Ammon's horn (tissue), 1 donor: ENCODE data around the gene FRS3.
A peak's percentile ranks its signal among the peaks of the same experiment; 100 is the strongest.
"Not testable (repeated sequence)": the region's sequence is repeated elsewhere in the genome, so short reads cannot be mapped to it uniquely, and the experiment has no call there.

Source experiments
- DNase-seq: peaks from one replicate; pipeline ENCODE4 v3.0.0-alpha.2; 2016; ENCODE audit warnings: low spot score

Gene FRS3, protein sequence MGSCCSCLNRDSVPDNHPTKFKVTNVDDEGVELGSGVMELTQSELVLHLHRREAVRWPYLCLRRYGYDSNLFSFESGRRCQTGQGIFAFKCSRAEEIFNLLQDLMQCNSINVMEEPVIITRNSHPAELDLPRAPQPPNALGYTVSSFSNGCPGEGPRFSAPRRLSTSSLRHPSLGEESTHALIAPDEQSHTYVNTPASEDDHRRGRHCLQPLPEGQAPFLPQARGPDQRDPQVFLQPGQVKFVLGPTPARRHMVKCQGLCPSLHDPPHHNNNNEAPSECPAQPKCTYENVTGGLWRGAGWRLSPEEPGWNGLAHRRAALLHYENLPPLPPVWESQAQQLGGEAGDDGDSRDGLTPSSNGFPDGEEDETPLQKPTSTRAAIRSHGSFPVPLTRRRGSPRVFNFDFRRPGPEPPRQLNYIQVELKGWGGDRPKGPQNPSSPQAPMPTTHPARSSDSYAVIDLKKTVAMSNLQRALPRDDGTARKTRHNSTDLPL

DNA sequence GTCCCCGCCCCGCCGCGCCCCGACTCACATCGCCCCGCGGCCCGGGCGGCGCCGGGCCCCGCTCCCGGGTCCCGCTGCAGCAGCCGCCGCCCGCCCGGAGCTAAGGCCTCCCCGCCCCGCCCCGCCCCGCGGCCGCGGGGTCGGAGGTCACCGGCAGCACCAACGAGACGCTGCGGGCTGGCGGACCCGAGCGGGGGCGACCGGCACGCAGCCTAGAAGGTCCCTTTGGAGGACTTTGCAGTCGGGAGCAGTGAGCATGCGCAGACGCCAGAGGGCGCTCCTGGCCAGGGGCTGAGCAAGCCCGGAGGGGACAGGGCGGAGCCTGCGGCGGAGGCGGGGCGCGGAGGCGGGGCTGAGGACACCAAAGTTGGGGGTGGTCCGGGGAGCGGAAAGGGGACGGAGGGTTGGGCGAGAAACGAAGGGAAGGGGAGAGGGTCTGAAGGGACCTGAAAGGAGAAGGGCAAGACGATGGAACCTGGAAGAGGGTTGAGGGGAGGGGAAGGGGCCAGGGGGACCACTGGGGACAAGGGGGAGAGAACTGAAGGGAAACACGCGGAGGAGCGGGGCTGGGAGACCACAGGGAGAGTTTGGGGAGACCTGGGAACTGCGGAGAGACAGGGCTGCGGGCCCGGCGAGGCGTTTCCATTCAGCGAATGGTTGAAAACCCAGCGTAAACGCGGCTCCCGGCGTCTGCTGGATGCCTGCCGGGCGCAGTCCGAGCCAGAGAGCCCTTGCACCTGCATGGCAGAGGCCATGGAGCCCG, at the start of gene FRS3:
Gene FRS3 (minus strand): TSS at position 113 of the 763 bp plus-strand sequence. CDS start 2,913 bp downstream, outside the sequence.
- DNase-seq = peak; percentile 99

GRCh38 chr6:41826343-41827022, 46.8 kb upstream of the FRS3 start:
- DNase-seq = no peak

DNA sequence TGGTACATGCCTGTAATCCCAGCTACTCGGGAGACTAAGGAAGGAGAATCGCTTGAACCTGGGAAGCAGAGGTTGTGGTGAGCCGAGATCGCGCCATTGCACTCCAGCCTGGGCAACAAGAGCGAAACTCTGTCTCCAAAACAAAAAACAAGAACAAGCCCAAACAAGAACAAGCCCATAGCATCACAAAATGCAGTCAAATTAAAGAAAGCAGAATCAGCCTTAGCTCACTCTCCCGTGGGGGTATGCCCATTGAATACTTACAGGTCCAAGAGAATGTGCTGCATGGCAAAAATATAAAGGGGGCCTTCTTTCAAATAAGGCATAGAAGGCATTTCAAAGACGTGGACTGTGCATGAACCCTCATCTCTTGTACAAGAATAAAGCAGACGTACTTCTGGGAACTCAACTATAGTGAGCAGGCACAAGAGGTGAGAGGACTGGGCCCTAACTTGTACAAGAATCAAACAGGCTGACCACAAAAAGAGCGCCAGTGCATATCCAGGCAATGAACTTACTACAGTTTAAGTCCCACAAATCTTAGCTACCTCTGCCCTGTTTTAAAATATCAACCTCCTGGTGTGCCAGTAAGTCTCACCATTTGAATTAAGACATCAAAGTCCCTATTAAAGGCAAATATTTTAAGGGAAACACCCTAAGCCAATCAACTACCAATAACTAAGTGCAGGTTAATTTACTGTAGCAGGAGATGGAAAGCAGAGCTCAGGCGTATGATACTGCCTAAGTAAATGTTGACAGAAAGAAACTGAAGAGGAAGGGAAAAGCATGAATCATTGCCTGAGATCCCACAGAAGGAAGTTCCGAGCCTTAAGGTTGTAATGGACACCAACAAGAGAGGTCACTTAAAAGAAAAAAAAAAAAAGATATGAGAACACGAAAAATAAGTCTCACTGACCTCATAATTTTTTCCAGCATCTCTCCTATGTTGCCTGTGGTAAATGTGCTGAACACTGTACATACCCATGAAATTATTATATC, 45.2 kb upstream of the FRS3 start:
- DNase-seq = no peak

GRCh38 chr6:41823178-41823577, 43.5 kb upstream of the FRS3 start:
- no peak for DNase-seq

GRCh38 chr6:41822021-41822420, 42.3 kb upstream of the FRS3 start:
- no peak for DNase-seq

DNA sequence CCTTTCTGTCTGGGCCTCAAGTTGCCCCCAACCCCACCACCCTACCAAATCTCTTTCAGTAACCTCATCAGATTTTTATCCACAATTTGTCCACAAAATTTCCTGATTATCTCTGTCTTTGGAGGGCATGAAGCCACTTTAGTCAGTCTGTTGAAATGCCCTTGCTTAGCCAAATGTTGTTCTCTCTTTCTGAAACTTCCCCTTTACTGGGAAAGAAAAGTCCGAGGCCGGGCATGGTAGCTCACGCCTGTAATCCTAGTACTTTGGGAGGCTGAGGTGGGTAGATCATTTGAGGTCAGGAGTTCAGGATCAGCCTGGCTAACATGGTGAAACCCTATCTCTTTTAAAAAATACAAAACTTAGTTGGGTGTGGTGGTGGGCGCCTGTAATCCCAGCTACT, 41.6 kb upstream of the FRS3 start:
- no peak for DNase-seq

GRCh38 chr6:41818271-41819054, 38.8 kb upstream of the FRS3 start:
- no peak for DNase-seq

DNA sequence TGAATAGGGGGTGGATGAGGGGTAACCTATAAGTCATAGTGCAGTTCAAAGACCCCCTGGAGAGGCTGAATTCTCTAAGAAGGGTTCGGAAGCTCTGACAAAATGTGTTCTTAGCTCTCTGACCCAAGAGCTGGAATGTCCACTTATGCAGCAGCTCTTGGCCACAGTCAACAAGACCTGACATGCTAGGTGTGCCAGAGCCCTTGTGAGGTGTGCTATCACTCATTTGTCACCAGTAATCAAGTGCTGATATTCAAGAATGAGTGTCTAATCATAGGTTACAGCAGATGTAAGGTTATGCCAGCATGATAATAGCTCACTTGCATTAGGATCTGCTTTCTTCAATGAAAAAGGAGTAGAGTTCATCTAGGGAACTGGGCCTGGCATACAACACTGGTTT, 35.9 kb upstream of the FRS3 start:
- DNase-seq = no peak

DNA sequence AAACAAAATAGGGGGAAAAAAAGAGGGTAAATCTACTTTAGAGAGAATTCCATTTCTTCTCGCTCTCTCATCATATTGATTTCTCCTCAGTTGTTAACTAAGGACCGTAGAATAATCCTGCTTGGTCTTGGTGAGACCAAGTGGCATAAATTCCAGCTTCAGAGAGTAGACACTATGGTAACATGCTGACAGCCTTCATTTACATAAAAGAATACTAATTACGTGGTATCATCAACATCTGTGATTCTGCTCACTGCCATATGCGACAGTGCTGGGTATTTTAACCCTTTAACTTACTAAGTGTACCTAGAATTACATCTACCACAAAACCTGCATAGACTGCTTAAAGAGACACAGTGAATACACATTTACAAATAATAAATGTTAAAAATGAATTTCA, 34.9 kb upstream of the FRS3 start:
- no peak for DNase-seq

- DNase-seq = no peak
Measured at GRCh38 chr6:41813956-41814355, 34.3 kb upstream of the FRS3 start.

DNA sequence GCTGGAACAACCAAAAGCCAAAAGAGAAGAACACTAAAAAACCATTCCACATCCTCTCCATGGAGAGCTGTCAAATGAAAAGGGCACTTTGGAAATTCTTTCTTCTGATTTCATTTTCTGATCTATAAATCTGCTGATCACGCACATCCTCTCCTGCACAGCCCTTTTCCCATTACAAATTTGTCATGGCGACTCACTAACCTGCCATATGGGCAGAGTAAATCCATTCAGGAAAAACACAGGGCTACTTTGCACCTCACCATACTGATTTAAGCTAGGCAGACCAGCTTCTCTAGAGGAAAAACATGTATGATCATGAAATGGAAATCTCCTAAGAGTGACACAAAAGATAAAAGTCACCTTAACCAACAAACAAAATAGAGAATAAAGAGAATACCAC, 33.8 kb upstream of the FRS3 start:
- DNase-seq = no peak

- not testable (repeated sequence) for DNase-seq
Measured at GRCh38 chr6:41811946-41812345, 32.2 kb upstream of the FRS3 start.

DNA sequence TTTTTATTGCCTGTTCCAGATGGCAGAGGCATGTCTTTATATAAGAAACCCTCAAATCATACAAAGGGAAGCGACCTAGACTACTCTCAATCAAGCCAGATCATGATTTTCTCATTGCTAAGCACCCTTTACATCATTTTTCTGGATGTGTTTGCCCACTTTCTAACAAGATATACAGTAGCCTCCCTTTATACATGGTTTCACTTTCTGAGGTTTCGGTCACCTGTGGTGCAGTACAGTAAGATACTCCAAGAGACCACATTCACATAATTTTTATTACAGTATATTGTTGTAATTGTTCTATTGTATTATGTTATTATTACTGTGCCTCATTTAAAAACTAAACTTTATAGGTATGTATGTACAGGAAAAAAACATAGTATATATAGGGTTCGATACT, 31.4 kb upstream of the FRS3 start:
- no peak for DNase-seq

DNA sequence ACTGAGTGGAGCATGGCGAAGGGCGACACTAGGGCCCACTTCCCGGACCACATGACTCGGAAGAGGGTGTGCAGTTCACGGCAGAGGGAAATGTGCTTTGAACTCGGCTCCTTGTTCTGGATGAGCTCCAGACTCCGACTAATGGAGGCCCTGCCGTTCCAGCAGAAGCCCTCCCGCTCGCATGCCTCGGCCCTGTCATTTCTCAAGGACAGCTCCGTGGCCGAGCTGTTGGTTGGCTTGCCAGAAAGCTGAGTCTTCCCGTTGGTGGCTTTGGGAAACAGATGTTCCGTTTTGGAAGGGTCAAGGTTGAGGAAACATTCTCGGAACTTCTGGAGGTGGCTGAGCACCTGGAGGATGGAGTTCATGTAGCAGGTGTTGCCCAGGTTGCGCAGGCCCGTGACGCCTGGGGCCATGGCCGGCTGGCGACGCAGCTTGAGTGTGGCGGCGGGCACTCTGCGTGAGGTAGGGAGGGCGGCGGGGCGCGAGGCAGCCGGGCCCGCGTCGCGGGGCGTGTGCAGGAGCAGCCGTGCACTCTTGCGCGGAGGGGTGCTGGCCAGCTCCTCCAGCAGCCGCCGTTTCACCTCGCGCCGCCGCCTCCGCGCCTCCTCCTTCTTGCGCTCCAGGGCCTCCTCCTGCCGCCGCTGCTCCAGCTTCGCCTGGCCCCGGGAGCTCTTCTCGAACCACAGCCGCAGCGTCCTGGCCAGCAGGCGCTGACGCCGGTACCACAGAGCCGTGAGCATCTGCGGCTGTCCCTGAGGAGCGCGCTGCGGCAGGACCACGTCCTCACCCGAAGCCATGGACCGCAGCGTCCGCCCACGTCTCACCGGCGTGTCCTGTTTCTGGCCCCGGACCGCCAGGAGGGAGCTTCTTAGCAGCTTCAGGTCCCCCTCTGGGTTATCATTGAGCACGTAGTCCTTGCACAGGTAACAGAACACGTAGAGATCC, 26.4 kb upstream of the FRS3 start:
- DNase-seq = no peak

DNA sequence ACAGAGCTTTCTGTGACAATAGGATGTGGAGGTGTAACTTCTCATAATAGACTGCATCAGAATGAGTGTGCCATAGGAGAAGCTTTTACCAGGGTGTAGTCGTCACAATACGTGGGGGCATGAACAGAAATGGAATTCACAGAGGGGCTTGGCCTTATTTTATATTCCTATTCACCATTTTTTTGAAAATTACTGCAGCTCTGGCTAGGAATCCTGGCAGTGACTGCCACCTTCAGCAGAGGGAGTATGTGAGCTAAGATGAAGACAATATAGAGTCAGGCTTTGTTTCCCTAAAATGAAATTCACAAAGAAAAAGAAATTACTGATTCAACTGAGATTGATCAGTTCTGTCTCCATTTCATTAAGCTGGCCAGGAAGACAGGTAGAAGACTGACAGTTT, 21.7 kb upstream of the FRS3 start:
- DNase-seq = no peak

GRCh38 chr6:41799559-41799911, 19.8 kb upstream of the FRS3 start:
- DNase-seq = no peak

- DNase-seq = no peak
Measured at GRCh38 chr6:41798901-41799558, 19.3 kb upstream of the FRS3 start.

DNA sequence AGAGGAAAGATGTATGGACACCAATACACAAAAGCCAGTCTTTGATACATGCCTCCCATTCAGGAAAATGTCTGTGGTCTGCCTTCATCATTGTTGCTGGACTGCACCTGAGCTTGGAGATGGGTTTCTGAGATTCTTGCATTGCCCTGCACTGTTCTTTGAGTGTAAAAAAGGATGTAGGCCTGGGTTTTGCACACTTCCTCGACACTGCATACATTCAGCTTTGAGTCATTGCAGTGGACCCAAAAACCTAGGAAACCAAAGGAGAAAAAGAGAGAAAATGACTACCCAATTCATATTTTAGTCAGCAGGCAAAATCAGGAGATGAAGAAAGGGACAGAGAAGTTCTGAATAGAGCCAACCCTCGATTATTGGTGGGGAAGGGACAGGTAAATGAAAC, 16.8 kb upstream of the FRS3 start:
- DNase-seq = no peak

DNA sequence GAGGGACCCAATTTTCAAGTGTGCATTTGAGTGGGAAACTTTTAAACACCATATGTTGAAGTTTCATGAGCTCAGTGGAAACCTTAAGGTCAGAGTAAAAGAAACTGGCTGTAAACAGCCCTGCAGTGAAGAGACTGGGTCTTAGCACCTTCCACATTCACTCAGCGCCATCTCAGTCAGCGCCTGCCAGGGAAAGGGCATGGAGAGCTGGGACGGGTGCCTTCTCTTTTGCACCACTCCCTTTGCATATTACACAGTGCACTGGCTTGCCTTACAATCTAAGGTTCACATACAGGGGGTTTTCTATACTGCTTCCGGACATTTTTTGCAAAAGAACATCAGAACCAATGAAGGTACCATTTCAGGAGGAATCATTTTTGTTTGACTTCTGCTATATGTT, 12.3 kb upstream of the FRS3 start:
- no peak for DNase-seq
